Smooth muscle cell (in vitro differentiated cells): ENCODE measurements around the gene ATP6V0A4. TPM values are rescaled to one million over a fixed set of nuclear protein-coding genes. Genes with fewer than 3 reads are reported as not detected.

Experiments
- DNase-seq: peaks from one replicate; lab custom pipeline; 2025; ENCODE audit not compliant: unreplicated experiment; lab: John Stamatoyannopoulos, UW
- H2AFZ ChIP-seq: fragments of 200-600 bp; sonication (generic); 2 replicates; pipeline ENCODE4 v1.6.0; 2016; ENCODE audit warnings: antibody characterized with exemption, low read depth, mild to moderate bottlenecking
- H3F3A ChIP-seq: fragments of 200-600 bp; sonication (generic); 2 replicates; pipeline ENCODE4 v1.6.0; 2017; ENCODE audit warnings: antibody characterized with exemption, low read depth
- H3K27ac ChIP-seq: fragments of 200-600 bp; sonication (generic); 2 replicates; pipeline ENCODE4 v1.5.1; 2016; ENCODE audit warnings: low read depth, mild to moderate bottlenecking
- H3K27me3 ChIP-seq: fragments of 200-600 bp; sonication (generic); 2 replicates; pipeline ENCODE4 v1.6.1; 2016; ENCODE audit warnings: low read depth, mild to moderate bottlenecking
- H3K36me3 ChIP-seq: fragments of 200-600 bp; sonication (generic); 2 replicates; pipeline ENCODE4 v1.5.1; 2016; ENCODE audit warnings: low read depth
- H3K4me1 ChIP-seq: fragments of 200-600 bp; sonication (generic); 2 replicates; pipeline ENCODE4 v1.5.1; 2016; ENCODE audit warnings: low read depth
- H3K4me2 ChIP-seq: fragments of 200-600 bp; sonication (generic); 2 replicates; pipeline ENCODE4 v1.6.0; 2016; ENCODE audit warnings: mild to moderate bottlenecking
- H3K4me3 ChIP-seq: fragments of 200-600 bp; sonication (generic); 2 replicates; pipeline ENCODE4 v1.5.1; 2016; ENCODE audit warnings: mild to moderate bottlenecking
- H3K79me2 ChIP-seq: fragments of 200-600 bp; sonication (generic); 2 replicates; pipeline ENCODE4 v1.6.0; 2016; ENCODE audit warnings: low read depth, mild to moderate bottlenecking
- H3K9ac ChIP-seq: fragments of 200-600 bp; sonication (generic); 2 replicates; pipeline ENCODE4 v1.6.0; 2016; ENCODE audit warnings: low read depth
- H3K9me3 ChIP-seq: fragments of 200-600 bp; sonication (generic); replicated peaks from 2 replicates; pipeline ENCODE4 v1.5.1; 2016; ENCODE audit warnings: low read depth
- H4K20me1 ChIP-seq: fragments of 200-600 bp; sonication (generic); 2 replicates; pipeline ENCODE4 v1.6.0; 2016; ENCODE audit warnings: low read depth
- CTCF ChIP-seq: fragments of 200-600 bp; sonication (generic); IDR thresholded peaks from 2 replicates; pipeline ENCODE4 v1.5.1; 2017; ENCODE audit warnings: borderline replicate concordance, mild to moderate bottlenecking, antibody characterized with exemption; ENCODE audit not compliant: insufficient read depth, poor library complexity, severe bottlenecking
- WGBS: methylation state at CpG from one replicate; pipeline ENCODE4 v1.1.7; 2016; ENCODE audit warnings: low lambda C conversion rate; 5-methylcytosine and 5-hydroxymethylcytosine counted together
- polyA plus RNA-seq: library from polyadenylated mRNA; unstranded; fragments of >200 nt; fragmentation: Nextera tagmentation; extraction: Ambion mirVana; gene quantifications from 2 replicates; pipeline ENCODE4 v1.2.1, GENCODE V29; 2016
- total RNA-seq: library from RNA; depleted of rRNA; stranded (reverse); fragments of >200 nt; gene quantifications from 2 replicates; pipeline ENCODE4 v1.2.3, GENCODE V29; 2014

ATP6V0A4 gene
- total and polyA plus RNA-seq, 2 experiments from 2014 or later: 0.40 TPM; not detected in 1

- Histone ChIP-seq H3K4me3 (no peak overlapping the region), H3K9ac (no peak overlapping the region), H3K79me2 (no peaks in the 10 kb centered on the region), H3K36me3 (no peaks in the 10 kb centered on the region), H3F3A (no peaks in the 10 kb centered on the region), H3K27ac (no peak overlapping the region), H3K4me2 (no peak overlapping the region), H4K20me1 (no peaks in the 10 kb centered on the region), H3K4me1 (no peaks in the 10 kb centered on the region), H3K27me3 (no peaks in the 10 kb centered on the region), H3K9me3 (no peaks in the 10 kb centered on the region), H2AFZ (no peak overlapping the region)
- no peak for DNase-seq
- 81% methylated on average over 2 of the region's 2 CpGs for WGBS
- TF ChIP-seq CTCF: no peak
These were observed 17.0 kb downstream of the ATP6V0A4 start for GRCh38 chr7:138781004-138781403.

GRCh38 chr7:138776166-138776833 is 21.7 kb downstream of the ATP6V0A4 start:
- H3K4me1 ChIP-seq: no peaks in the 10 kb centered on the region
- no peak overlapping the region for H3K27ac ChIP-seq
- H3K36me3 ChIP-seq: no peaks in the 10 kb centered on the region
- no peak for DNase-seq
- H3K79me2 ChIP-seq: no peaks in the 10 kb centered on the region
- H3K9ac ChIP-seq: no peak overlapping the region
- no peak for TF ChIP-seq CTCF
- H3K27me3 ChIP-seq: peaks cover 5% of the 10 kb centered on the region
- H3K4me3 ChIP-seq: no peak overlapping the region
- no peak overlapping the region for H2AFZ ChIP-seq
- H4K20me1 ChIP-seq: no peaks in the 10 kb centered on the region
- H3F3A ChIP-seq: no peaks in the 10 kb centered on the region
- H3K4me2 ChIP-seq: no peak overlapping the region
- 70% methylated on average over 10 of the region's 10 CpGs for WGBS
- H3K9me3 ChIP-seq: no peaks in the 10 kb centered on the region

- no peaks in the 10 kb centered on the region for H4K20me1 ChIP-seq
- WGBS: 25% methylated on average over 11 of the region's 12 CpGs
These were observed 24.2 kb downstream of the ATP6V0A4 start for GRCh38 chr7:138773817-138774216.

More at GRCh38 chr7:138773817-138774216, 24.2 kb downstream of the ATP6V0A4 start:
- no peak overlapping the region for H3K4me2 ChIP-seq
- DNase-seq: no peak
- no peaks in the 10 kb centered on the region for H3K9me3 ChIP-seq
- H3K9ac ChIP-seq: no peak overlapping the region
- peaks cover 5% of the 10 kb centered on the region for H3K27me3 ChIP-seq
- H3K4me1 ChIP-seq: no peaks in the 10 kb centered on the region
- no peak overlapping the region for H2AFZ ChIP-seq
- no peak overlapping the region for H3K4me3 ChIP-seq
- H3K79me2 ChIP-seq: no peaks in the 10 kb centered on the region
- no peak for TF ChIP-seq CTCF
- no peaks in the 10 kb centered on the region for H3F3A ChIP-seq
- no peak overlapping the region for H3K27ac ChIP-seq
- H3K36me3 ChIP-seq: no peaks in the 10 kb centered on the region
